Measurements from ENCODE around the gene PTPN11.
"Not testable (repeated sequence)": the region's sequence is repeated elsewhere in the genome, so short reads cannot be mapped to it uniquely, and the experiment has no call there.

Gene PTPN11

GRCh38 chr12:112446008-112446725 lies 27.4 kb downstream of the PTPN11 start:
- POLR2A ChIA-PET (ENCODE audit: low non-redundant PET) = interaction anchor here (0.7 kb wide), 1 partner anchor 12 kb away, joined by 3 read pairs; no protein-coding TSS in a partner anchor
- TF ChIP-seq CTCF (conservative IDR thresholded peaks at IDR 0.05; ENCODE audit: low read depth) = no peak
- no peak for DNase-seq (ENCODE audit: low spot score)
- CTCF ChIA-PET = no interaction called here
- H3K27ac ChIP-seq = no peak overlapping the region

- DNase-seq (ENCODE audit: low spot score) = no peak
- CTCF ChIA-PET = interaction anchor here (0.7 kb wide), 1 partner anchor 74 kb away, joined by 3 read pairs; no protein-coding TSS in a partner anchor
- H3K27ac ChIP-seq = no peak overlapping the region
- no peak for TF ChIP-seq CTCF (conservative IDR thresholded peaks at IDR 0.05; ENCODE audit: low read depth)
- POLR2A ChIA-PET (ENCODE audit: low non-redundant PET) = no interaction called here
Observed at GRCh38 chr12:112447106-112447505, 28.4 kb downstream of the PTPN11 start.

- CTCF ChIA-PET; H3K27ac ChIP-seq; DNase-seq (ENCODE audit: low spot score); POLR2A ChIA-PET (ENCODE audit: low non-redundant PET): not testable (repeated sequence)
Observed at GRCh38 chr12:112448165-112448564, 29.4 kb downstream of the PTPN11 start.

DNA sequence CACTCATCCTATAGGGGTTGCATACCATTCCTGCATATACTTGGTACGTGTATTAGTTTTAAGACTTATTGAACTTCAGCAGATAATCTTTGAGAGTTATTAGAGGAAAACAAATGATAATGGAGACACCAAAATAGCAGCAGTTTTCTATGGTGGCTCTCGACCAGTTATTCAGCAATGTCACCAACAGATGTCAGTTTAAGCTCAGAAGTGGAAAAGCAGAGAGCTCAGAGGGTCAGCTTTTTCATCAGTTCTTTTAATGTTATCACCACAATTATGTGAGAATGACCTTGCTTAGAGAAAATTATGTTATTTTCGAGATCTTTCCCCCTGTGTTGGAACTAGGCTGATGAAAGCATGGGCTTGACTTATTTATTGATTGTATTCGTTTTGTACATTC lies 32.0 kb downstream of the PTPN11 start:
- no peak for DNase-seq (ENCODE audit: low spot score)
- no peak for TF ChIP-seq CTCF (conservative IDR thresholded peaks at IDR 0.05; ENCODE audit: low read depth)
- ChIA-PET POLR2A (ENCODE audit: low non-redundant PET) (no interaction called here), CTCF (interaction anchor here (0.6 kb wide), 1 partner anchor 126 kb away, joined by 3 read pairs; no protein-coding TSS in a partner anchor)
- no peak overlapping the region for H3K27ac ChIP-seq

GRCh38 chr12:112456029-112456428 lies 37.3 kb downstream of the PTPN11 start:
- no peak for DNase-seq (ENCODE audit: low spot score)
- H3K27ac ChIP-seq = no peak overlapping the region
- no peak for TF ChIP-seq CTCF (conservative IDR thresholded peaks at IDR 0.05; ENCODE audit: low read depth)
- POLR2A ChIA-PET (ENCODE audit: low non-redundant PET) = no interaction called here
- CTCF ChIA-PET = no interaction called here

DNA sequence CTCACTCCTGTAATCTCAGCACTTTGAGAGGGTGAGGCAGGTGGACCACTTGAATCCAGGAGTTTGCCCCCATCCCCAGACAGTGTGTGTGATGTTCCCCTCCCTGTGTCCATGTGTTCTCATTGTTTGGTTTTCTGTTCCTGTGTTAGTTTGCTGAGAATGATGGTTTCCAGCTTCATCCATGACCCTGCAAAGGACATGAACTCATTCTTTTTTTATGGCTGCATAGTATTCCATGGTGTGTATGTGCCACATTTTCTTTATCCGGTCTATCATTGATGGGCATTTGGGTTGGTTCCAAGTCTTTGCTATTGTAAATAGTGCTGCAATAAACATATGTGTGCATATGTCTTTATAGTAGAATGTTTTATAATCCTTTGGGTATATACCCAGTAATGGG lies 38.4 kb downstream of the PTPN11 start:
- H3K27ac ChIP-seq; CTCF ChIA-PET; POLR2A ChIA-PET (ENCODE audit: low non-redundant PET); DNase-seq (ENCODE audit: low spot score): not testable (repeated sequence)

GRCh38 chr12:112458330-112458729 lies 39.6 kb downstream of the PTPN11 start:
- no peak overlapping the region for H3K27ac ChIP-seq
- no peak for DNase-seq (ENCODE audit: low spot score)
- TF ChIP-seq CTCF (conservative IDR thresholded peaks at IDR 0.05; ENCODE audit: low read depth) = no peak
- ChIA-PET CTCF (no interaction called here), POLR2A (ENCODE audit: low non-redundant PET) (interaction anchor here (0.6 kb wide), 1 partner anchor 12 kb away, joined by 3 read pairs; no protein-coding TSS in a partner anchor)

Measured in RWPE1 (cell line).